ENCODE data around the gene PAF1. TPM values are rescaled to one million over a fixed set of nuclear protein-coding genes. Genes with fewer than 3 reads are reported as not detected.
A peak's percentile ranks its signal among the peaks of the same experiment; 100 is the strongest.

Gene PAF1
- total RNA-seq, 1 donor from 2014 or later, result 43.6 TPM

- no peak overlapping the region for H3K4me3 Mint-ChIP-seq
- no peaks in the 10 kb centered on the region for H3K27me3 Mint-ChIP-seq
- no peak for DNase-seq (ENCODE audit: extremely low spot score, unreplicated experiment)
- H3K9me3 Mint-ChIP-seq, result no peaks in the 10 kb centered on the region
- peaks cover 13% of the 10 kb centered on the region for H3K36me3 Mint-ChIP-seq
- TF ChIP-seq CTCF (conservative IDR thresholded peaks at IDR 0.05), result no peak
- peaks cover 20% of the 10 kb centered on the region for H3K4me1 Mint-ChIP-seq (ENCODE audit: unreplicated experiment)
- peak overlapping the region; percentile 70 for H3K27ac Mint-ChIP-seq
These were observed 37.6 kb upstream of the PAF1 start for GRCh38 chr19:39428283-39429112.

- Mint-ChIP-seq H3K4me1 (ENCODE audit: unreplicated experiment) (peaks cover 20% of the 10 kb centered on the region), H3K27ac (no peak overlapping the region), H3K36me3 (peaks cover 7% of the 10 kb centered on the region), H3K27me3 (no peaks in the 10 kb centered on the region), H3K4me3 (no peak overlapping the region), H3K9me3 (no peaks in the 10 kb centered on the region)
- no peak for TF ChIP-seq CTCF (conservative IDR thresholded peaks at IDR 0.05)
- DNase-seq (ENCODE audit: extremely low spot score, unreplicated experiment), result no peak
These were observed 36.8 kb upstream of the PAF1 start for GRCh38 chr19:39427707-39428106.

GRCh38 chr19:39426170-39426569 is 35.3 kb upstream of the PAF1 start:
- H3K4me1 Mint-ChIP-seq (ENCODE audit: unreplicated experiment), result peaks cover 20% of the 10 kb centered on the region

GRCh38 chr19:39425744-39426143 is 34.8 kb upstream of the PAF1 start:
- Mint-ChIP-seq H3K36me3 (peaks cover 7% of the 10 kb centered on the region), H3K27ac (no peak overlapping the region), H3K27me3 (no peaks in the 10 kb centered on the region), H3K4me1 (ENCODE audit: unreplicated experiment) (peaks cover 19% of the 10 kb centered on the region), H3K9me3 (no peaks in the 10 kb centered on the region), H3K4me3 (no peak overlapping the region)
- TF ChIP-seq CTCF (conservative IDR thresholded peaks at IDR 0.05), result no peak
- DNase-seq (ENCODE audit: extremely low spot score, unreplicated experiment), result no peak

More at GRCh38 chr19:39426170-39426569, 35.3 kb upstream of the PAF1 start:
- TF ChIP-seq CTCF (conservative IDR thresholded peaks at IDR 0.05), result no peak
- Mint-ChIP-seq H3K36me3 (peaks cover 7% of the 10 kb centered on the region), H3K27ac (no peak overlapping the region), H3K4me3 (no peak overlapping the region), H3K9me3 (no peaks in the 10 kb centered on the region), H3K27me3 (no peaks in the 10 kb centered on the region)
- no peak for DNase-seq (ENCODE audit: extremely low spot score, unreplicated experiment)

GRCh38 chr19:39424934-39425333 is 34.0 kb upstream of the PAF1 start:
- no peak for DNase-seq (ENCODE audit: extremely low spot score, unreplicated experiment)

More at GRCh38 chr19:39424934-39425333, 34.0 kb upstream of the PAF1 start:
- TF ChIP-seq CTCF (conservative IDR thresholded peaks at IDR 0.05), result no peak
- Mint-ChIP-seq H3K27ac (no peak overlapping the region), H3K4me1 (ENCODE audit: unreplicated experiment) (peaks cover 15% of the 10 kb centered on the region), H3K27me3 (no peaks in the 10 kb centered on the region), H3K9me3 (no peaks in the 10 kb centered on the region), H3K4me3 (no peak overlapping the region), H3K36me3 (peaks cover 7% of the 10 kb centered on the region)

All from type B pancreatic cell (in vitro differentiated cells).